ENCODE measurements around the gene KRT14. TPM values are rescaled to one million over a fixed set of nuclear protein-coding genes. Genes with fewer than 3 reads are reported as not detected.
"Not testable (repeated sequence)": the region's sequence is repeated elsewhere in the genome, so short reads cannot be mapped to it uniquely, and the experiment has no call there.

The KRT14 gene
- total RNA-seq, 1 experiment from 2014 or later = not detected

DNA sequence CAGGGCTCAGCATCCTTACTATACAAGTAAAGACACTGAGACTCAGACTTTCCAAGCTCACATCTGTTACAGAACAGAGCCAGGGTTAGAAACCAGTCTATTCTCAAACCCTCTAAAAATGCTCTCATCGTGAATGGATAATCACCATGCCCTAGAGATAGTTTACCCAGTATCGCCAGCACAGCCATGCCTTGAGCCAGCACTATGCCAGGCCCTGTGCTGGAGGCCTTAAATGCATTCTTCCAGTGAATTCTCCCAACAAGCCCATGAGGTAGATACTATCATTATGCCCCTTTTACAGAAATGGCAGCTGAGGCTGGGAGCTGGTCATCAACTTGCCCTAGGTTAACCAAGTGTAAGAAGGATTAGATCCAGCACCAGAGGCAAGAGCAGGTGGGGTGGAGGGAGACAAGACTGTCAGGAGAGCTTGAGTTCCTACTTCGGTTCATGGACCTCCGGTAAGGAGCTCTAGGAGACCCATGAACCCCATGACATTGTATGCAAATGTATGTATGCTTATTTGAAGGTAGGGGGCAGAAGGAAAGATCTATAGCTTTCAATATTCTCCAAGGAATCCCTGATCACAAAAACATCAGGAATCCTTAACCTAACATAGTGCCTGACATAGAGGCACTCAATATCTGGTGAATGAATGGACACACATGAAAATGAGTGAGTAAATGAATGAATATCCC is 5.2 kb downstream of the KRT14 start:
- Histone ChIP-seq H3K27me3 (ENCODE audit: control insufficient read depth, insufficient read depth, low read length) (no peaks in the 10 kb centered on the region; the same call in 1 of the 2 replicates), H3K36me3 (replicated peaks; ENCODE audit: control insufficient read depth, insufficient read depth, low read length) (no peaks in the 10 kb centered on the region), H3K4me3 (ENCODE audit: insufficient read depth, low read depth, low read length) (no peak overlapping the region)
- no peak for DNase-seq

DNA sequence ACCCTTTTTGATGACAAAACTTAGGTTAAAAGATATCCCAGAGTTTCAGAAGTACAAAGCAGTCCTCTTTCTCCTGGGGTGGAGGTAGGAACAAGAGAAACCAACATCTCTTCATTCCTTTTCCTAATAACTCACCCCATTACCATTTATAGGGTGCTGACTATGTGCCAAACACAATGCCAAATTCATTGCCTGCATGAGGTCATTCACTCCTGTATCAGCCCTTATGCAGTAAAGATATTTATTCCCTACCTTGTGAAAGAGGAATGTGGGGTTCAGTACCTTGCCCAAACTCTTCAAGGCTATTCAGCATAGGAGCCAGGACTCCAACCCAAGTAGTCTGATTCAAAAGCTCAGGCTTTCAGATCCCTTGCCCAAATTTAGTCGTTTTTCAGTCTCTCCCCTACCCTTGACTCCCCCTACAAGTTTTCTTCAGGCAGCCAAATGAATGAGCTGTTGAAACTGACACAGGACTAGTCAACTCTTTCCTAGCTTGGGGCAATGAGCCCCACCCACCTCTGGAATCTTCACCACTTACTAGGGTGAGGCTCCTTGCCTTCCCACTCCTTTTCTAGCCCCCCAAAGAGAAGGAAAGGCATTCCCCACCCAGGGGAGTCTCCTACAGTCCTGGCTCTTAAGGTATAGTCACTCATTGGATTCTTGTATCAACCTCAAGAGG is 5.9 kb downstream of the KRT14 start:
- H3K27me3 ChIP-seq (ENCODE audit: control insufficient read depth, insufficient read depth, low read length) = no peaks in the 10 kb centered on the region; the same call in 1 of the 2 replicates
- DNase-seq = no peak

DNA sequence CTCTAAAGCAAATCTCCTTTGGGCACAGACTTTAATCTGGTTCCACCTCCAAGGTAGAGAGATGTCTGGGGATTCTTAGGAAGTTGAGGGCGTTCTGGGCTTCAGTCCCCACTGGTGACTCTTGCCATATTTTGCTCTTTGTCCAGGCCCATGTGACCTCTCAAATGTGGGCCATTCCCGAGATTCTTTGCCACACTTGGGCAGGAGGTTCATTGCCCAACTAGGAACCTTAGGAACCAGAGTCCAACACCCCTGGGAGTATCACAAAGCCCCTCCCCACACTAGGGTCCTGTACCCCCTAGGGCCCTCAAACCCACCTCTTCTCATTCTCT is 6.5 kb downstream of the KRT14 start:
- Histone ChIP-seq H3K36me3 (replicated peaks; ENCODE audit: control insufficient read depth, insufficient read depth, low read length) (no peaks in the 10 kb centered on the region), H3K4me3 (ENCODE audit: insufficient read depth, low read depth, low read length) (no peak overlapping the region), H3K27me3 (ENCODE audit: control insufficient read depth, insufficient read depth, low read length) (no peaks in the 10 kb centered on the region; the same call in 1 of the 2 replicates)
- no peak for DNase-seq

More for the DNA sequence above, 5.9 kb downstream of the KRT14 start:
- H3K36me3 ChIP-seq (replicated peaks; ENCODE audit: control insufficient read depth, insufficient read depth, low read length) = no peaks in the 10 kb centered on the region
- no peak overlapping the region for H3K4me3 ChIP-seq (ENCODE audit: insufficient read depth, low read depth, low read length)

DNA sequence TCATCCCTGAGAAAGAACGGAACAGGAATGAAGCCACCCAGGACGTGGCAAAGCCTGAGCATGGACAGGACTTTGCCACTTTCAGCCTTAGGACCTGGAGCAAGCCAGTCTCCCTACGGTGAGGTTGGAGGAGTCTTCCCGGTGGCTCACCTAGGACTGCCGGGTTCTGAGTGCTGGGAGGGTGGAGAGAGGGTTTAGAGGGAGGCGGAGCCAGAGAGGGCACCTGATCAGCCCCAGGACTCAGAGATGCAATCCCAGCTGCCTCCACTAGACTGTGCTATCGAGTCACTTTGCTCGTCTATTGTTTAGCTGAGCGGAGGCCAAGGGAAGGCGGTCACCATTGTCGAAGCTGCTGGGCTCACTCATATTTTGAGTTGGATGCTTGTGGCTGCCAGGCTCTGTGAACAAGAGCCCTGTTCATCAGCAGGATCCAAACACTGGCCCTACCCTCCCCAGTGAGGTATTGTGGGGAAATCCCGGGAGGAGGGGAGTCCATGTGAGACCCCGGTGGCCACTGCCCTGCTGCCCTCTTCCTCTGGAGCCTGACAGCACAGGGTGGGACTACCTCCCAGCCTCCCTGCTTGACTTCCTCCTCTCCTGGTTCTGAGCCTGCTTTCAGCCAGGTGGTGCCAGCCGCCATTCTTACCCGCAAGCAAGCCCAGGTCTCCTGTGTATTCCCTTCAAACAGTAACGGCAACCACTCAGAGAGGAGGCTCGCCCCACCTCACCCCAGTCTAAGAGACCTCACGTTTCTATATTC is 7.0 kb downstream of the KRT14 start:
- DNase-seq = peak; percentile 98
- H3K27me3 ChIP-seq (ENCODE audit: control insufficient read depth, insufficient read depth, low read length) = no peaks in the 10 kb centered on the region; the same call in 1 of the 2 replicates
- H3K4me3 ChIP-seq (ENCODE audit: insufficient read depth, low read depth, low read length) = no peak overlapping the region
- H3K36me3 ChIP-seq (replicated peaks; ENCODE audit: control insufficient read depth, insufficient read depth, low read length) = no peaks in the 10 kb centered on the region

DNA sequence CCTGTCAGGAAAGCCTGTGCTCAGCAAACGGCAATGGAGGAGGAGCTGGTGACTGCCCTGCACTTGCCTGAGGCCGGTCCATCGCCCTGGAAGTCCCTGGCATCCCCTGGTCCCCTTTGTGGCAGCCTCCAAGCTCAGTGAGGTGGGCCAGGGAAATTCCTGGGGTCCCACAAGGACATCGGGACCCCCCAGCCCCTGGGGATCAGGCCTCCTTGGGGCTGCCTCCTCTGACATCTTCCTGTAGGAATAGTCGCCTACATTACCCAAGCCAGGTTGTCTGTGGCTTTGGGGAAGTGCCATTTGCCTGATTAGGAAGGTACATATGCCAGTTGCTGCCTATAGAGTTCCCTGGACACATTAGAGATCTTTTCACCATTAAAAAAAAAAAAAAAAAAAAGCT is 7.7 kb downstream of the KRT14 start:
- no peak overlapping the region for H3K4me3 ChIP-seq (ENCODE audit: insufficient read depth, low read depth, low read length)
- DNase-seq = no peak
- no peaks in the 10 kb centered on the region for H3K36me3 ChIP-seq (replicated peaks; ENCODE audit: control insufficient read depth, insufficient read depth, low read length)
- no peaks in the 10 kb centered on the region; the same call in 1 of the 2 replicates for H3K27me3 ChIP-seq (ENCODE audit: control insufficient read depth, insufficient read depth, low read length)

DNA sequence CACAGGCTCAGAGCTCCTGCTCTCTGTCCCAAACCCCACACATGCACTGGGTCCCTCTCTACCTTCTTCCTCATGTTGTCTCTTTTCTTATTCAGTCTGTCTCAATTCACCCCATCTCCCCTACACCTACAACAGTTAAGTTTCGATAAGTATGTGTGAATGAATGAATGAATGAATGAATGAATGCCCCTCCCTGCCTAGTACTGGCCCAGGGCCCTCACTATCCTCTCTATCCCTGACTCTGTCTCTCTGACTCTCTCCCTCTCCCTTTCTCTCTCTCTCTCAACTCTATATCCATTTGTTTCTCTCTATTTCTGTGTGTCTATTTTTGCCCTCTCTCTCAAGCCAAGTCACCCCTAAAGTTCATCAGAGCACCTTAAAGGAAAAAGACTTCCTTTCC is 8.2 kb downstream of the KRT14 start:
- no peak for DNase-seq
- Histone ChIP-seq H3K36me3 (replicated peaks; ENCODE audit: control insufficient read depth, insufficient read depth, low read length) (no peaks in the 10 kb centered on the region), H3K4me3 (ENCODE audit: insufficient read depth, low read depth, low read length) (no peak overlapping the region), H3K27me3 (ENCODE audit: control insufficient read depth, insufficient read depth, low read length) (no peaks in the 10 kb centered on the region; the same call in 1 of the 2 replicates)

DNA sequence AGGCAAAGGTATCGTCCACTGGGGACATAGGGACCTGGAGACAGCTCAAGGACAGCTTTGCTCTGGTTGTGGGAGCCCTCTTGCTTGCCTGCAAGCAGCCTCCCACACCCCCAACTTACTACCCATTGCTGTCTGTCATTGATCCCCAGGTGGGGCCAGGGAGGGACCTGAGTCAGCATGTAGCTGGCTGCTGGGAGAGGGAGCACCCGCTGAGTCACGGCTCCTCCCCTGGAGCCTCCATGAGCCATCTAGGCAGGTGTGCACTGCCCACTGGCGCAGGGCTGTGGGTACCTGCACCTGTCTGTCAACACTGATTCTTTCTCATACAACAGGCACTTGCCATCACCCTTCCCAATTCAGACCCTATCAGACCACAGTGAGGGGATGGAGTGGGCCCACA is 10.0 kb downstream of the KRT14 start:
- not testable (repeated sequence) for H3K27me3 ChIP-seq (ENCODE audit: control insufficient read depth, insufficient read depth, low read length); DNase-seq; H3K4me3 ChIP-seq (ENCODE audit: insufficient read depth, low read depth, low read length); H3K36me3 ChIP-seq (replicated peaks; ENCODE audit: control insufficient read depth, insufficient read depth, low read length)

DNA sequence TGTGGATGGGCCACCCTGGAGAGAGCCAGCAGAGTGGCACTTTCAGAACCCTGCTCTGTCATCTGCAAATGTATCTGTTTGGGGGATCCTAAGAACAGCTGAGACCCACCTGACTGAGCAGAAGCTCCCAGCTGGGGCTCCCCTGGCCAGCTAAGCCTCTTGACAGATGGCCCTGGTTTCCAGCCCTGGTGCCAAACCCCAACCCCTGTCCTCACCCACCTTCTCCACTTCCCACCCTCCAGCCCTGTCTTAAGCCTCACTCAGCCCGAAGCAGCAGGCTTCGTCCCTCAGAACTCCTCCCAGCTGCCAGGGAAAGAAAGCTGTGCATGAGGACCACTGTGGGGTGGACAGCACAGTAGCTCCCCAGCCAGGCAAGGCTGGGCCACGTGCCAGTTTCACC is 11.4 kb downstream of the KRT14 start:
- H3K4me3 ChIP-seq (ENCODE audit: insufficient read depth, low read depth, low read length) = no peak overlapping the region
- H3K27me3 ChIP-seq (ENCODE audit: control insufficient read depth, insufficient read depth, low read length) = no peaks in the 10 kb centered on the region; the same call in 1 of the 2 replicates
- H3K36me3 ChIP-seq (replicated peaks; ENCODE audit: control insufficient read depth, insufficient read depth, low read length) = no peaks in the 10 kb centered on the region
- no peak for DNase-seq

DNA sequence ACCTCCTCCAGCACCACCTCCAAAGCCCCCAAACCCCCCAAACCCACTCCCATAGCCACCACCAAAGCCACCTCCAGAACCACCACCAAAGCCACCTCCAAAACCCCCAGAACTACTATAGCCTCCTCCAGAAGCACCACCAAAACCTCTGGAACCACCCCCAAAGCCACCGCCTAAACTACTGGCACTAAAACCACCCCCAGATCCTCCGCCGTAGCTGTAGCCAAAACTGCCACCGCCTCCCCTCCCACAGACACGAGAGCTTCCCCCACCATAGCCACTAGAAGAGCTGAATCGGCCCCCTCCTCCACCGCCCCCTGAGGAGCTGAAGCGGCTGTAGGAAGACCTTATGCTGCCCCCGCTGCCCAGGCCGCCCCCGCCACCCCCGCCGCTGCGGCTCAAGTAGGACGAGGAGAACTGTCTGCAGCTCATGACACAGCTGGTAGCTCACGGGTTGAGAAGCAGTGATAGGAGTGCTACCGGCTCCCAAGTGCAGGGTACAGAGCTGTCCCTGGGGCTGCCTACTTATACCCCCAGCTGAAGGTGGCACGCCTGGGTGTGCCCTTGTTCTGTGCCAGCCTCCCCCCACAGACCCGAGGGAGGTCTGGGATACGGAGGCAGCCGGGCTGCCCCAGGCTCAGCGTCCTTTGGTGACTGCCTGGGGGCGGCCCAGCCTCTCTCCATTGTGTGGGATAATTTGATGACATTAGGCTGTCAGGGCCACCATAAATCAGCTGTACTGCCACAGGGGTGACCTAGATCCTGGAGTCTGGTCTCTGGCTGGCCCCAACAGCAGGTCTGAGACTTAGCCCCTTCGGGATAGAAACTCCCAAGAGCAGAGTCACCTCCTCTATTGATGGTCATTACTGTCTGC is 14.9 kb downstream of the KRT14 start, which contains the start of gene KRT9:
KRT9 (minus strand) TSS at position 499 of the 874 bp plus-strand sequence; CDS start at position 432, 67 bp downstream.
- Histone ChIP-seq H3K27me3 (ENCODE audit: control insufficient read depth, insufficient read depth, low read length) (no peaks in the 10 kb centered on the region; the same call in 1 of the 2 replicates), H3K36me3 (replicated peaks; ENCODE audit: control insufficient read depth, insufficient read depth, low read length) (no peaks in the 10 kb centered on the region), H3K4me3 (ENCODE audit: insufficient read depth, low read depth, low read length) (no peak within 1 kb of the TSS)
- DNase-seq = no peak

DNA sequence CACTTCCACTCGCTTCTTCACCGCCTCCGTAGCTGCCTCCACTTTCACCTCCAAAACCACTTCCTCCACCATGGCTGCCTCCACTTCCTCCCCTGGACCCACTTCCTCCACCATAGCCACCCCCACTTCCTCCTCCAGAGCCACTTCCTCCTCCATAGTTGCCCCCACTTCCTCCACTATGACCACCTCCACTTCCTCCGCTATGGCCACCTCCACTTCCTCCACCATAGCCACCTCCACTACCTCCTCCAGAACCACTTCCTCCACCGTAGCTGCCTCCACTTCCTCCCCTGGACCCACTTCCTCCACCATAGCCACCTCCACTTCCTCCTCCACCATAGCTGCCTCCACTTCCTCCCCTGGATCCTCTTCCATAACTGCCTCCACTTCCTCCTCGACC is 19.4 kb downstream of the KRT14 start:
- no peak for DNase-seq
- Histone ChIP-seq H3K36me3 (replicated peaks; ENCODE audit: control insufficient read depth, insufficient read depth, low read length) (no peaks in the 10 kb centered on the region), H3K27me3 (ENCODE audit: control insufficient read depth, insufficient read depth, low read length) (no peaks in the 10 kb centered on the region; the same call in 1 of the 2 replicates), H3K4me3 (ENCODE audit: insufficient read depth, low read depth, low read length) (no peak overlapping the region)

DNA sequence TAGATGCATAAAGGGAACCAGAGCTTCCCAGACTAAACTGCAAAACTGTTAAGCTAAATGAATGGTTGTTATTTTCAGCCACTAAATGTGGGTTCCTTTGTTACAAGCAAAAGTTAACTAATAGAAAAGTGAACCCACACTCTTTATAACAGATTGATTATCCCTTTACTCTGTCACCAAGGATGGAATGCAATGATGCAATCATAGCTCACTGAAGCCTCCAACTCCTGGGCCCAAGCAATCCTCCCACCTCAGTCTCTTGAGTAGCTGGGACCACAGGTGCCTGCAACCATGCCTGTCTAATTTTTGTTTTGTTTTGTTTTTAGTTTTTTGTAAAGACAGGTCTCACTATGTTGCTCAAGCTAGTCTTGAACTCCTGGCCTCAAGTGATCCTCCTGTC is 21.4 kb downstream of the KRT14 start:
- no peaks in the 10 kb centered on the region; the same call in 1 of the 2 replicates for H3K27me3 ChIP-seq (ENCODE audit: control insufficient read depth, insufficient read depth, low read length)
- no peak overlapping the region for H3K4me3 ChIP-seq (ENCODE audit: insufficient read depth, low read depth, low read length)
- H3K36me3 ChIP-seq (replicated peaks; ENCODE audit: control insufficient read depth, insufficient read depth, low read length) = no peaks in the 10 kb centered on the region
- no peak for DNase-seq

DNA sequence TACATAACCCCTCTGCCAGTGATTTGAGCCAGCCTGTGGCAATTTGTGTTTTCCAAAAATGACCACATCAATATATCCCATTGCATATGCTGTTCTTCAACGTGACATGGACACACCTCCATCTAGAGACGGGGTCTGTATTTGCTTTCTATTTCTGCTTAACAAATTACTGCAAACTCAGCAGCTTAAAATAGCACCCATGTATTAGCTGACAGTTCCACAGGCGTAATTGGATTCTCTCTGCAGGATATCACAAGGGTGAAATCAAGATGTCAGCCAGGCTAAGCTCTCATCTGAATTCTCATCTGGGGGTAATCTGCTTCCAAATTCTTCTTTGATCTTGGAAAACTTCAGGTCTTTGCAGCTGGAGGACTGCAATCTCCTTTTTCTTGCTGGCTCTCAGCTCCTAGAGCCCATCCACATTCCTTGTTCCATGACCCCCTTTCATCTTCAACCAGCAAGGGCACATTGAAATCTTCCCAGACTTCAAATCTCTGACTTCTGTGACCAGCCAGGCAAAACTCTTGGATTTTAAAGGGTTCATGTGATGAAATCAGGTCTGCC is 23.0 kb downstream of the KRT14 start:
- no peak for DNase-seq
- H3K4me3 ChIP-seq (ENCODE audit: insufficient read depth, low read depth, low read length) = no peak overlapping the region
- H3K36me3 ChIP-seq (replicated peaks; ENCODE audit: control insufficient read depth, insufficient read depth, low read length) = no peaks in the 10 kb centered on the region
- no peaks in the 10 kb centered on the region for H3K27me3 ChIP-seq (ENCODE audit: control insufficient read depth, insufficient read depth, low read length)

DNA sequence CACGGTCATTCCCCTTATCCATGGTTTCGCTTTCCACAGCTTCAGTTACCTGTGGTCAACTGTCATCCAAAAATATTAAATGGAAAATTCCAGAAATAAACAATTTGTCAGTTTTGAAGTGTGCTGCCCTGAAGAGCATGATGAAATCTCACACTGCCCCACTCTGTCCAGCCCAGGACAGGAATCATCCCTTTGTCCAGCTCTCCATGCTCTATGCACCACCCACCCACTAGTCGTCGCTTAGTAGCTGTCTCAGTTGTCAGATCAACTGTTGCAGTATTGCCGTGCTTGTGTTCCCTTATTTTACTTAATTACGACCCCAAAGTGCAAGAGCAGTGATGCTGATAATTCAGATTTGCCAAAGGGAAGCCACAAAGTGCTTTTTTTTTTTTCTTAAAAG is 25.1 kb downstream of the KRT14 start:
- Histone ChIP-seq H3K36me3 (replicated peaks; ENCODE audit: control insufficient read depth, insufficient read depth, low read length) (no peaks in the 10 kb centered on the region), H3K27me3 (ENCODE audit: control insufficient read depth, insufficient read depth, low read length) (no peaks in the 10 kb centered on the region), H3K4me3 (ENCODE audit: insufficient read depth, low read depth, low read length) (no peak overlapping the region)
- DNase-seq = no peak

DNA sequence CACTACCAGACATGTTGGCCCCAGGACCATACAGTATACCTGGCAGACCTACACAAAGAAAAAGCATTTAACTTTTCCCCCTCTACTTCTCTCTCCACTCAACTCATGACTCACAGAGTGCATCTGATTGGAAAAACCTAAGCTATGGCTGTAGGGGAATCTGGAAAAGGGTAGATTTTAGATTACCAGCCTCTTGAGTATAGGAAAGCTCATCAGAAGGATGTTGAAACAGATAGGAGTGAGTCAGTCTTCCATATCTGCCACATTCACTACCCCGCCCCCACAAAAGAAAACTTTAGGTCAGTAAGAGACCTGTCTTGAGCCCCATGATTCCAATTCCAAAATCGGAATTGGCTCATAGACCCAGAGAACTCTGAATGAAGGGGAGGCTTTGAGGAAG is 27.1 kb downstream of the KRT14 start:
- DNase-seq = no peak
- Histone ChIP-seq H3K4me3 (ENCODE audit: insufficient read depth, low read depth, low read length) (no peak overlapping the region), H3K27me3 (ENCODE audit: control insufficient read depth, insufficient read depth, low read length) (no peaks in the 10 kb centered on the region), H3K36me3 (replicated peaks; ENCODE audit: control insufficient read depth, insufficient read depth, low read length) (no peaks in the 10 kb centered on the region)
